NCI-H2196 (cell line): ENCODE data around the gene NOSTRIN.

Experiments used
- DNase-seq: peaks from one replicate; lab custom pipeline; 2025; ENCODE audit not compliant: unreplicated experiment; lab: John Stamatoyannopoulos, UW

Gene NOSTRIN

DNA sequence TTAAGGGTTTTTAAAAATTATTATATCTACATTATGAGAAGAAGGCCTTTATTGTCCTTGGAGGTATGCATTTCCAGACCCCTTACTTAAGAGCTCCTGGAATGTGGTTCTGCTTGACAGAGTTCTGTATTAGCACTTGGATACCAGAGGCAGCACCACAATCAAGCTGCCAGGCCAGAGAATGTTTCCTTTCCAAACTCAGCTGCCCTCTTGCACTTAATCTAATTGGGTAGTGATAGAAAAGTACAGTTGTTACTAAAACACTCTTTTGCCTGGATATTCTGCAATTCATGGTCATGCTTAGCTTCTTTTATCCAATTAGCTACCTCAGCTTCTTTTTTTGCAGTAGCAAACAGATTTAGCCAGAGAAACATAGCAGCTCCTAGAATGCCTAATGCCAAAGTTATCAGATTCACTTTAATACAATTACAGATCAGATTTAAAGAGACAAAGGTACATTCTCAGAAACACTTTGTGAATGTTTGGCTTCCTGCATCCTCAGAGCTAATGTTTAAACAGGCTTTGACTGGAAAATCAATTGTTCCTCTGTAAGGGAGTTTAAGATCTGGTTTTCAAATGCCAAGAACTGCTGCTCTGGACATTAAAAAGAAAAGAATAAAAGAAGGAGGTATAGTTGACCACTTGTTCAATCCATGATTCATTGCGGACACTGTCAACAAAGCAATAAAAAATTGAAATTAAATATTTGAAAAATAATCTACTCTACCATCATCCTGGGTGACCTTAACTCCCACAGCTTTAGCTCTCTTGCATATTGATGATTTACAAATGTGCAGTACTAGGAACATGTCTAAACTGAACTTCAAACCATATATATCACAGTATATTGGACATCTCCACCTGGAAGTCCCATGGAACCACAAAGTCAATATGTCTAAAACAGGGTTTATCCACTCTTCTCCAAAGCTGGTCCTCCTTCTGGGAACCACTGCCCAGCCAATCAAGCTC lies 12.8 kb downstream of the NOSTRIN start:
- DNase-seq, result no peak

DNA sequence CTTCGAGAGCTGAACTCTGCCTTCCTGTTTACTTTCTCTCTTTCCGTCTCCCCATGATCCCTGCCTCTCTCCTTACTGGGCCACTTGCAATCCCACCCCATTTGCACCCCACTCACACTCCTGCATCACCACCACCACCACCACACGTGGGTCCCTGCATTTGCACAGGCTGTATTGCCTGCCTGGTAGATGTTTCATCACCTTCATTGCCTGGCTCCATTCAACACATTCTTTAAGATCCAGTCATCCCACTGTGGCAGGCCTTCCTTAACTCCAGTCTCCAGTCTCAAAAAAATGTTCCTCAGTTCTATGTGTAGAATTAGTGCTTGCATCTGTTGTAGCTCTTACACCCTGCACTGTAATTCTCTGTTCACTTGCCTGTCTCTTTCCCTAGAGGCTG lies 13.9 kb downstream of the NOSTRIN start:
- no peak for DNase-seq

DNA sequence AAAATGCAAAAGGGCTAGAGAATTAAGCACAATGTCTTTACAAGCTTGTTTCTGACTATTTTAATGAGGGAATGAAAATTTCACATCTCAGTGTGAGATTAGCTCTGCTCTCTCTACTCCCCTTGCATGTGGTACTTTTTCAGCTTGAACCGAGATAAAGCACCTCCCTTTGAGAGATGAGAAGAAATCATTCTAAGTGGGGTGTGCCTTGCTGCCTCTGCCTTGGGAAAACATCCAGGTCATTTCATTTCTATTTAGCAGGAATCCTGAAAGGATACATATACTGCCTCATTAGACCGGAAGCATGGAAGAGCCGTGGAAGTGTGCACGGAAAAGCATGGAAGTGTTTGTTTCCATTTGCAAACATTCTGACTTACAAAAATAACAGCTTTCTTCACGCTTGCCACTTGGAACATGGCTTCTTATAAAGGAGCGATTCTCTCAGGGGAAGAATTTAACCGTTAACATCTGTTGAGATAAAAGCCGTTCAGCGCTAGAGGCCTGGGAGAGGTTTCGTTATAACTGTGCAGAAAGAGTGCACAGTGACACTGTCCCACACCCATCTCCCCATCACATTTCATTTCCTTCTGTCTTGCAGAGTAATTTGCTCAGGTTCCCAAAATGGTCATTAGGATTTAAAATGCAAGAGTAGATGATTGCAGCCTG lies 16.7 kb downstream of the NOSTRIN start:
- DNase-seq, result no peak

DNA sequence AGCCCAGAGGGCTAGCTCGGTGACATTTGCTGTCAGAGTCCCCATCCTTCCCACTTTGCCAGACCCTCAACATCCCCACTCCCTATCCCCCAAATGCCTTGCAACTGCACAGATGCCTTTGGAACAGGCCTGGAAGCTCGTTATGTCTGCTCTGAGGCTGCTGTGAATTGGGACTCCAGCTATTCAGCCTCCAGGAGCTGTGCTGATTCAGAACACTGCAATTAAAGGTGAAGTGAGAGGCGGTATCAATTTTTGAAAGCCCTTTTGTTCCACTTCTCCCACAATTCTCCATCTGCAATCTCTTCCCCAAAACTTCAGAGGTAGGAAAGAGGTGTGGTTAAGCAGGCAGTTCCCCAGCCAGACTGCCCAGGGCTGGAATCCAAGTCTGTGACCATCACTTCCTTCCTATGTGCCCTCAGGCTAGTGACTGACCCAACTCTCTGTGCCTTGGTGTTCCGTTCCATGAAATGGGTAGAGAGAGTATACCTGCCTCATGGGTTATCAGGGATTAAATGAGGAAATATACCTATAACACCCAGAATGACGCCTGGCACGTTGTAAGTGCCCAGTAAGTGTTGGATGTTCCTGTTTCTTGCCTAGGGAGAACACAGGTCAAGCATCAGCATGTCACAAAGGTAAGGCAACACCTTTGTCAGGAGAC lies 17.5 kb downstream of the NOSTRIN start:
- no peak for DNase-seq

- DNase-seq, result no peak
Observed at GRCh38 chr2:168821577-168821976, 19.1 kb downstream of the NOSTRIN start.

GRCh38 chr2:168821992-168822391 lies 19.6 kb downstream of the NOSTRIN start:
- DNase-seq, result no peak

DNA sequence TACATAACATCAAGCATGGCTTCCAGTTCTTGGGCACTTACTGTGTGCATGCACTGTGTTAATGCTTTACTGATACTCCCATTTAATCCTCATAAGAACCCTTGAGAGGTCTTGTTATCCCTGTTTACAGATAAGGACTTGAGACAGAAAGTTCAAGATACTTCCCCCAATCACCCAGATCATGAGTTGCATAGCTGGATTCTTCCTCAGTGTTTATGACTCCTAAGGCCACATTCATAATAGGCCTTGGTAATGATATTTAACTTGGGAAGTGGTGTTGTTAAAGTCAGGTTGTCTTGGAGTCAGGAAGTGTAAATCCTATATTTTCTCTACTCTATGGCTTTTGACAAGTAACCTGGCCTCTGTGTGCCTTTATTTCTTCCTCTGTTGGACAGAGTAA lies 22.7 kb downstream of the NOSTRIN start:
- no peak for DNase-seq

- DNase-seq, result no peak
Observed at GRCh38 chr2:168830958-168831357, 28.5 kb downstream of the NOSTRIN start.

GRCh38 chr2:168831662-168832061 lies 29.2 kb downstream of the NOSTRIN start:
- DNase-seq, result no peak

DNA sequence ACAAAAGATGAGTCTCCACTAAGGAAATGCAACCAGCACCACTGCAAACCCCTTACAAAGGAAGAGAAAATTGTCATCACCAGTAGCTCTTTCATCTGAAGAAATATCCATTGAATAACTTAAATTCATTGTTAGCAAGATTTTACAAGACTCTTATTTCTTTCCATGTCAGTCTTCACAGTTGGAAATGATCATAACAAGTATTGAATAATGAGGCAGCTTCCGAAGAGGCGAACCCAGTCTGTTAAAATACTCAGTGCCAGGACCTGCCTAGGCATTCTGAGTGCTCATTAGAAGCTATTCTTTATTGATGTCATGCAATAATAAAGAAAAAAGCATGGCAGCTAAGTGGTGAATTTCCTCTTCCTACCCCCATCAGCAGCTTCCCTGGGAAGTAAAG lies 33.5 kb downstream of the NOSTRIN start:
- no peak for DNase-seq

- DNase-seq, result peak; percentile 19
Observed at GRCh38 chr2:168841445-168841844, 39.0 kb downstream of the NOSTRIN start.

GRCh38 chr2:168843253-168843652 lies 40.8 kb downstream of the NOSTRIN start:
- DNase-seq, result no peak

DNA sequence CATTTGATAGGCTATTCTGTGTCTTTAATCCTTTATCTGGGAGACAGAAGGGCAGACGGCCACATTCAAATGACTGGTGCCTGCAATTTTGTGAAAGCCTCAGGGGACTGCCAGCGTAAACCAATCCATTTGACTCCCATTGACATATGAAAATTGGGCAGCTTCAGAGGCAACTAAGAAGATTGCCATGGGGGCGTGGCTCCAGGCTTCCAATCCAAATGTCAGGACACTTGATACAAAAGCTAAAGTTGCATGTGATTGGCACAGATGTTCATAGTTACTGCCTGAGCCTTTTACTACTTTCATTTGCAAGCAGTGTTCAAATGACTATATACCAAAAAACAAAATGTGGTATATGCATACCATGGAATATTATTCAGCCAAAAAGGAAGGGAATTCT lies 45.8 kb downstream of the NOSTRIN start:
- peak; percentile 26 for DNase-seq

DNA sequence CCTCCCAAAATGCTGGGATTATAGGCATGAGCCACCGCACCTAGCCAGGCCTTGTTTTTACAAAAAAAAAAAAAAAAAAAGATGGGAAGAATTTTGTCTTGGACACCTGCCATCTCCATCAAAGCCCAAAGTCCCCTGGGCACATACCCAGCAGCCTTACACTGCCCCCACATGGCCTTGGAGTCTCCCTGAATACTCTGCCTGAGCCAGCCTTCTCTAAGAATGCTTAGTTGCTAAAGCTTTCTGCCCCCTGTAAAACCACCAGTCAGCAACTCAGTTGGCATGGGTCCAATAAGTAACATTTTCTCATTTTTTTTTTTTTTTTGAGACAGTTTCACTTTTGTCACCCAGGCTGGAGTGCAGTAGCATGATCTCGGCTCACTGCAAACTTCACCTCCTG lies 47.2 kb downstream of the NOSTRIN start:
- DNase-seq, result peak; percentile 19

GRCh38 chr2:168850846-168851245 lies 48.4 kb downstream of the NOSTRIN start:
- no peak for DNase-seq

DNA sequence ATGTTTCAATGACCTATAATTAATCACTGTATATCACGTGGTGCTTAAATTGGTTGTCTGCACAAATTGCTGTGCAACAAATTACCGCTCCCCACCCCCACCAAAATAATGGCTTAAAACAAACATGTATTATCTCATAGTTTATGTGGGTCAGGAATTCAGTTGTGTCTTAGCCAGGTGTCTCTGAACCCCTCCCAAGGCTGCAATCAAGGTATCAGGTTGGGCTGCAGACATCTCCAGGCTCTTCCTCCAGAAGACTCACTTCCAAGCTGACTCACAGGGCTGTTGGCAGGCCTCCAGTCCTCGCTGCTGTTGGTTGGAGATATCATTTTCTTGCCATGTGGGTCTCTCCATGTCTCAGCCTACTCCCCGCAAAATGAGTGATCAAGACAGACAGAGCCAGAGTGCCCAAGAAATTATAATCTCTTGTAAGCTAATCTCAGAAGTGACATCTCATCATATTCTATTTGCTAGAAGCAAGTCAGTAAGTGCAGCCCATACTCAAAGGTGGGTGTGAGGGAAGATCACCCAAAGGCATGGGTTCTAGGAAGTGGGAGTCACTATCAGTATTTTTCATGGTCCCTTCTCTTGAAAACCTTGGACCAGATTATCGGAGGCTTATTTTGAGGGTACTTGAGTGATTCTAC lies 49.4 kb downstream of the NOSTRIN start:
- DNase-seq, result peak; percentile 50

GRCh38 chr2:168852481-168852880 lies 50.0 kb downstream of the NOSTRIN start:
- no peak for DNase-seq

DNA sequence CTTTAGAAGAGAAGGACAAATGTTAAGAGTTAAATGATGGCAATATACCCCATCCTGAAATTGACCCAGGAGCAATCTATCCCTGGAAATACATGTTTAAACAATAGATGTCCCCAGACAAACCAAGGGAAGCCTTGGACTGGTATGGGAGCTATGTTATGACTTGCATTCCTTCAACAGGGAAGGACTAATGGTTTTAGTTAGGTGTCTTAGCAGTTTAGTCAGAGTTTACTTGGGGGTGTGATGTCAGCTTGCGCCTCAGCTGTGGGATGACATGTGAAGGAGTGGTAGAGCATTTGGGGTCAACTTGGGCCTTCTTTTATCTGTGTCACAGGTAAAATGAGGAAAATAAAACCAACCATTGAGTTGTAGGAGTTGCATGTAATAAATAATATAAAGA lies 51.0 kb downstream of the NOSTRIN start:
- no peak for DNase-seq

- DNase-seq, result no peak
Observed at GRCh38 chr2:168854651-168855050, 52.2 kb downstream of the NOSTRIN start.

GRCh38 chr2:168855601-168856000 lies 53.2 kb downstream of the NOSTRIN start:
- DNase-seq, result no peak

GRCh38 chr2:168858146-168858545 lies 55.7 kb downstream of the NOSTRIN start:
- DNase-seq, result no peak
